NT2/D1 (cell line): ENCODE results near the gene NRXN3.

Experiments
- DNase-seq: peaks from one replicate; pipeline ENCODE4 v3.0.0-alpha.2; 2011; ENCODE audit warnings: low read depth, low spot score
- H3K27me3 ChIP-seq: 2 replicates; pipeline ENCODE4 v1.6.0; 2011; ENCODE audit warnings: mild to moderate bottlenecking; ENCODE audit not compliant: insufficient read length, insufficient read depth
- H3K36me3 ChIP-seq: 2 replicates; pipeline ENCODE4 v1.6.1; 2011; ENCODE audit warnings: mild to moderate bottlenecking, low read length, mixed read lengths; ENCODE audit not compliant: insufficient read depth, insufficient read length
- H3K4me1 ChIP-seq: 2 replicates; pipeline ENCODE4 v1.5.1; 2011; ENCODE audit not compliant: insufficient read depth, insufficient read length
- H3K4me3 ChIP-seq: 2 replicates; pipeline ENCODE4 v1.5.1; 2011; ENCODE audit warnings: low read depth; ENCODE audit not compliant: insufficient read length
- H3K9ac ChIP-seq: 2 replicates; pipeline ENCODE4 v1.6.0; 2011; ENCODE audit warnings: low read depth; ENCODE audit not compliant: insufficient read length
- H3K9me3 ChIP-seq: 2 replicates; pipeline ENCODE4 v1.5.1; 2011; ENCODE audit warnings: mild to moderate bottlenecking, low read length; ENCODE audit not compliant: insufficient read depth
- SUZ12 ChIP-seq: IDR thresholded peaks from 2 replicates; pipeline ENCODE4 v1.6.1; 2011; ENCODE audit not compliant: insufficient read length, insufficient read depth; ENCODE audit errors: extremely low read depth
- YY1 ChIP-seq: IDR thresholded peaks from 2 replicates; pipeline ENCODE4 v1.6.1; 2011; ENCODE audit not compliant: insufficient read length, insufficient read depth
- ZNF274 ChIP-seq: IDR thresholded peaks from 2 replicates; pipeline ENCODE4 v1.6.1; 2011; ENCODE audit warnings: mild to moderate bottlenecking, low read depth, low read length

NRXN3 gene

GRCh38 chr14:78767436-78767835 is 597.3 kb downstream of the NRXN3 start:
- no peak for DNase-seq
- H3K4me3 ChIP-seq: no peak overlapping the region
- H3K4me1 ChIP-seq: no peaks in the 10 kb centered on the region
- no peak overlapping the region for H3K9ac ChIP-seq
- H3K27me3 ChIP-seq: no peaks in the 10 kb centered on the region
- no peaks in the 10 kb centered on the region for H3K36me3 ChIP-seq
- H3K9me3 ChIP-seq: no peaks in the 10 kb centered on the region
- TF ChIP-seq YY1 (no peak), ZNF274 (no peak), SUZ12 (no peak)

GRCh38 chr14:78782551-78782950 is 612.4 kb downstream of the NRXN3 start:
- H3K4me1 ChIP-seq: no peaks in the 10 kb centered on the region
- H3K9ac ChIP-seq: no peak overlapping the region
- no peaks in the 10 kb centered on the region for H3K27me3 ChIP-seq
- H3K4me3 ChIP-seq: no peak overlapping the region
- DNase-seq: no peak
- H3K36me3 ChIP-seq: no peaks in the 10 kb centered on the region
- H3K9me3 ChIP-seq: no peaks in the 10 kb centered on the region
- TF ChIP-seq YY1 (no peak), SUZ12 (no peak), ZNF274 (no peak)

GRCh38 chr14:78785265-78785664 is 615.1 kb downstream of the NRXN3 start:
- Histone ChIP-seq H3K36me3 (no peaks in the 10 kb centered on the region), H3K4me1 (no peaks in the 10 kb centered on the region), H3K4me3 (no peak overlapping the region), H3K27me3 (no peaks in the 10 kb centered on the region), H3K9me3 (no peaks in the 10 kb centered on the region), H3K9ac (no peak overlapping the region)
- TF ChIP-seq ZNF274 (no peak), YY1 (no peak), SUZ12 (no peak)
- no peak for DNase-seq

GRCh38 chr14:78788467-78789360 is 618.5 kb downstream of the NRXN3 start:
- H3K4me3 ChIP-seq: no peak overlapping the region
- DNase-seq: no peak
- H3K9ac ChIP-seq: no peak overlapping the region
- H3K27me3 ChIP-seq: no peaks in the 10 kb centered on the region
- H3K4me1 ChIP-seq: no peaks in the 10 kb centered on the region
- no peaks in the 10 kb centered on the region for H3K9me3 ChIP-seq
- H3K36me3 ChIP-seq: no peaks in the 10 kb centered on the region
- TF ChIP-seq YY1 (no peak), SUZ12 (no peak), ZNF274 (no peak)

DNA sequence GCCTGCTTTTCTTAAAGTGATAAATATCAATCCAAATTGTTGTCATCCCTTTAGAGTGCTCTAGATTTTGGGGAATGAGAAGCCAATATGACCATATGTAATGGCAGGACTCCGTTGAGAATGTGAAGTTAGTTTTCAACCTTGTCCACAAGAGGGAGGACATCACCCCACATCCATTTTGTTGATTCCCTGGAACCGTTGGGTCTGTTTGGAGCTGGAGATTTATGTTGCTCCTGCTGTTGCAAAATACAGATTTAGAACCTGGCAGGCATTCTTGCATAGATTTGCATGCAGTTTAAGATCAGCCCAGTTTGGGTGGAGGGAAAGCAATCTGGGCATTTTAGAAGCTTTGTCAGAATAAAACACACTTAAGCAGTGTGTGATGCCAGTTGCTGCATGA is 620.1 kb downstream of the NRXN3 start:
- no peaks in the 10 kb centered on the region for H3K27me3 ChIP-seq
- H3K4me1 ChIP-seq: no peaks in the 10 kb centered on the region
- no peak overlapping the region for H3K9ac ChIP-seq
- TF ChIP-seq ZNF274 (no peak), YY1 (no peak), SUZ12 (no peak)
- DNase-seq: no peak
- H3K9me3 ChIP-seq: no peaks in the 10 kb centered on the region
- no peaks in the 10 kb centered on the region for H3K36me3 ChIP-seq
- H3K4me3 ChIP-seq: no peak overlapping the region

DNA sequence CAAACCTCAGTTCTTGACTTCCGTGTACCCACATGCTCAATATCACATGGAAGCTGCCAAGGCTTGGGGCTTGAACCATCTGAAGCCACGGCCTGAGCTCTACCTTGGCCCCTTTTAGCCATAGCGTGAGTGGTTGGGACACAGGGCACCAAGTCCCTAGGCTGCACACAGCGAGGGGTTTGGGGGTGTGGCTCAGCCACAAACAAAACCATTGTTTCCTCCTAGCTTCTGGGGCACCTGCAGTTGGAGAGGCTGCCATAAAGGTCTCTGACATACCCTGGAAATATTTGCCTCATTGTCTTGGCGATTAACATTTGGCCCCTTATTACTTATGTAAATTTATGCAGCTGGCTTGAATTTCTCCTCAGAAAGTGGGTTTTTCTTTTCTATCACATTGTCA is 628.6 kb downstream of the NRXN3 start:
- H3K9ac ChIP-seq: no peak overlapping the region
- H3K4me1 ChIP-seq: no peaks in the 10 kb centered on the region
- no peaks in the 10 kb centered on the region for H3K27me3 ChIP-seq
- no peak for DNase-seq
- H3K9me3 ChIP-seq: no peaks in the 10 kb centered on the region
- TF ChIP-seq ZNF274 (no peak), YY1 (no peak), SUZ12 (no peak)
- no peaks in the 10 kb centered on the region for H3K36me3 ChIP-seq
- H3K4me3 ChIP-seq: no peak overlapping the region

DNA sequence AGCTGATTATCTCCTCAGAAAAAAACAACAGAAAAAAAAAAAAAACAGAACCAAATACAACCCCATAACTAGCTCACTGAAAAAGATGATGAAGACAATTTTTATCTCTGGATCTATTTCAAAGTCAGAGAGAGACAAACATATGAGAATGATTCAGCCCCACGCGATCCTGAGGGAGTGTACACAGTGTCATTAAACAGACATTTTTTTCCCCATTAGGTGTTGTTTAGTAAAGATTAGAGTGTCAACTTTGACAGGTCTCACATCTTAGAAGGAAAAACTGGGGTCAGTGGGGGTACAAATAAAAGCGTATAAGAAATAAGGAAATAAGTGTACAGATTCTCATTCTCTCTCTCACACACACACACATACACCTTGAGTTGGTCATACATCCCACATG is 635.4 kb downstream of the NRXN3 start:
- no peaks in the 10 kb centered on the region for H3K9me3 ChIP-seq
- DNase-seq: no peak

More for the DNA sequence above, 635.4 kb downstream of the NRXN3 start:
- Histone ChIP-seq H3K36me3 (no peaks in the 10 kb centered on the region), H3K4me1 (no peaks in the 10 kb centered on the region), H3K9ac (no peak overlapping the region), H3K4me3 (no peak overlapping the region), H3K27me3 (no peaks in the 10 kb centered on the region)
- TF ChIP-seq YY1 (no peak), ZNF274 (no peak), SUZ12 (no peak)
